Lower lobe of right lung (tissue), 2 donors: ENCODE measurements around the gene AUTS2. TPM values are rescaled to one million over a fixed set of nuclear protein-coding genes. Genes with fewer than 3 reads are reported as not detected.

Experiments used
- ATAC-seq, 2 donors: fragments of 200-7000 bp; cut with Tn5 transposase; one replicate each; pipeline ENCODE4 v1.9.1; 2020 to 2022; ENCODE audit warnings: mild to moderate bottlenecking in 2 of 2, moderate library complexity in 2 of 2
- DNase-seq: peaks from one replicate; pipeline ENCODE4 v3.0.0-alpha.2; 2020
- H3K27ac ChIP-seq: fragments of 200-600 bp; one replicate; pipeline ENCODE4 v1.8.0; 2022
- H3K27me3 ChIP-seq: fragments of 200-600 bp; one replicate; pipeline ENCODE4 v1.8.0; 2022; ENCODE audit warnings: low read depth
- H3K36me3 ChIP-seq: fragments of 200-600 bp; one replicate; pipeline ENCODE4 v1.8.0; 2022; ENCODE audit warnings: mild to moderate bottlenecking
- H3K4me1 ChIP-seq: fragments of 200-600 bp; one replicate; pipeline ENCODE4 v1.8.0; 2022
- H3K4me3 ChIP-seq: fragments of 200-600 bp; one replicate; pipeline ENCODE4 v1.8.0; 2022; ENCODE audit warnings: mild to moderate bottlenecking
- H3K9me3 ChIP-seq: fragments of 200-600 bp; one replicate; pipeline ENCODE4 v1.8.0; 2022
- CTCF ChIP-seq: fragments of 200-600 bp; IDR thresholded peaks from one replicate; pipeline ENCODE4 v1.8.0; 2022; ENCODE audit warnings: antibody characterized with exemption, mild to moderate bottlenecking
- intact Hi-C: fragments of 100-400 bp; cut with DNase I; formaldehyde crosslinking; loops from one replicate; pipeline ENCODE4 v1.11.0; 2022
- total RNA-seq: library from RNA; stranded (reverse); fragmentation: NEBNext Ultra II Directional; extraction: Animal tissue kit (Norgen Biotek cat#: 25700); gene quantifications from one replicate; pipeline ENCODE4 v1.2.1, GENCODE V29; 2021
- donor health status: DM: no; HTN: yes; CAD: no; lungs with severe emphysema.

The AUTS2 gene
- total RNA-seq, 1 donor from 2014 or later: 45.7 TPM

DNA sequence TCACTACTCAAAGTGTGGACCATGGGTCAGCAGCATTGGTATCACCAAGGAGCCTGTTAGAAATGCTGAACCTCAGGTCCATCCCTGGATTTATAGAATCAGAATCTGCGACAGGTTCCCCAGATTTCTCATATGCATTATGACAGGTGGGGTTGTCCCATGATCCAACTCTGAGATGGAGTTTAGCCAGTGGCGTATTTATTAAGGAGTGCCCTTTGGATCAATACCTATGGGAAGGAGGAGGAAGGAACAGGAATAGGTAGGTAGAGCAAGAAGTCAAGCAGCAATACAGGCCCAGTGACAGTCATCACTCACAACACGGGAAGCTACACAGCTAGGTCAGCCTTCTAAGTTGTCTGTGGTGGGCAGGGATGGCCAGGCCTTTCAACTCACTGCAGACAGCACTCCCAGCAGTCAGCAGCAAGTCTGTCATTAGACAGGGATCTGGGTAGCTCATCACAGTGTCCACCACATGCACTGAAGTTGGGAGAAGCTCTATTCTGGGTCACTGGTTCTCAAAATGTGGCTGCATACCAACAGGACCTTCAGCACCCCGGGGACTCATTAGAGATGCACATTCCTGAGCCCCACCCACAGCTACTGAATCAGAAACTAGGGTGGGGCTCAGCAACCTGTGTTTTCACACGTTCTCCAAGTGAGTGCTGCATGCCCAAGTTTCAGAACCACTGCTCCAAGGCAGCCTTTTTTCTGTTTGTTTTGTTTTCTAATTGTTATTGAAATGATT lies 1001.3 kb downstream of the AUTS2 start:
- H3K9me3 ChIP-seq: no peaks in the 10 kb centered on the region
- no peak overlapping the region for H3K4me3 ChIP-seq
- no peaks in the 10 kb centered on the region for H3K4me1 ChIP-seq
- ATAC-seq (peak in 1 of 2 donors; percentile 55), DNase-seq (no peak)
- H3K27ac ChIP-seq: no peak overlapping the region
- H3K36me3 ChIP-seq: no peaks in the 10 kb centered on the region
- intact Hi-C loops: no loop called here
- H3K27me3 ChIP-seq: peaks cover 18% of the 10 kb centered on the region
- TF ChIP-seq CTCF: no peak

GRCh38 chr7:70600993-70601392 lies 1002.7 kb downstream of the AUTS2 start:
- Histone ChIP-seq H3K27ac (no peak overlapping the region), H3K4me3 (no peak overlapping the region), H3K27me3 (peaks cover 7% of the 10 kb centered on the region), H3K4me1 (no peaks in the 10 kb centered on the region), H3K9me3 (peaks cover 4% of the 10 kb centered on the region), H3K36me3 (no peaks in the 10 kb centered on the region)
- DNase-seq (no peak), ATAC-seq (no peak)
- intact Hi-C loops: no loop called here
- no peak for TF ChIP-seq CTCF

DNA sequence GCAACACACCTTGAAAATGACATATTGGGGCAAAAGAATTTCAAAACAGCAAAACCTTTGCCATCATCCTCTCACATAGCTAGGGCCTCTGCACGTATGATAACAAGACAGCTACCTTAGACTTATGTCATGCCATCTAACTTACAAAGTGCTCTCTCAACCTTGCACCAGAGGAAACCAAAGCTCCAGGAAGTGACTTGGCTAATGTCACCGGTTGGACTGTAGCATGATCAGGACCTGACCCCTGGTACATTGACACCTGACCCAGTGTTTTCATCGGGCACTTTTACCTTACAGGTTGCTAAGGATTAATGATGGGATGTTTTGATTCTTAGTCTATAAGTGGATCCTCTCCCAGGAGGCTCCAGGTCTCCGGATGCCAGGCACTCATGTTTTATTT lies 1003.8 kb downstream of the AUTS2 start:
- intact Hi-C loops: no loop called here

GRCh38 chr7:70607281-70607680 lies 1009.0 kb downstream of the AUTS2 start:
- no peak overlapping the region for H3K27ac ChIP-seq
- TF ChIP-seq CTCF: no peak
- DNase-seq (no peak), ATAC-seq (no peak)
- no peaks in the 10 kb centered on the region for H3K36me3 ChIP-seq
- H3K27me3 ChIP-seq: no peaks in the 10 kb centered on the region
- intact Hi-C loops: no loop called here
- peaks cover 4% of the 10 kb centered on the region for H3K9me3 ChIP-seq
- H3K4me3 ChIP-seq: no peak overlapping the region
- H3K4me1 ChIP-seq: no peaks in the 10 kb centered on the region

More for the DNA sequence above, 1003.8 kb downstream of the AUTS2 start:
- ATAC-seq (no peak), DNase-seq (no peak)
- Histone ChIP-seq H3K4me3 (no peak overlapping the region), H3K36me3 (no peaks in the 10 kb centered on the region), H3K27ac (no peak overlapping the region), H3K4me1 (no peaks in the 10 kb centered on the region), H3K27me3 (no peaks in the 10 kb centered on the region), H3K9me3 (peaks cover 4% of the 10 kb centered on the region)
- TF ChIP-seq CTCF: no peak

- Histone ChIP-seq H3K27me3 (no peaks in the 10 kb centered on the region), H3K4me1 (no peaks in the 10 kb centered on the region), H3K4me3 (no peak overlapping the region), H3K9me3 (peaks cover 4% of the 10 kb centered on the region), H3K36me3 (no peaks in the 10 kb centered on the region), H3K27ac (no peak overlapping the region)
- ATAC-seq: no peak
- no peak for DNase-seq
- intact Hi-C loops: no loop called here
- TF ChIP-seq CTCF: no peak
These were observed 1009.5 kb downstream of the AUTS2 start for GRCh38 chr7:70607759-70608158.
